Loucy (cell line): Measurements from ENCODE around the gene TTLL13.

Experiments used
- CTCF ChIP-seq: fragments of 200-600 bp; sonication (generic); conservative IDR thresholded peaks from 2 replicates; pipeline ENCODE4 v1.5.1; 2014; ENCODE audit warnings: mild to moderate bottlenecking, antibody characterized with exemption, low read length
- EZH2phosphoT487 ChIP-seq: fragments of 200-600 bp; IDR thresholded peaks from 2 replicates; pipeline ENCODE4 v1.6.1; 2018; ENCODE audit warnings: antibody characterized with exemption, mild to moderate bottlenecking, moderate library complexity, borderline replicate concordance

GRCh38 chr15:90201944-90202375, 47.4 kb upstream of the TTLL13 start:
- TF ChIP-seq EZH2phosphoT487 (no peak), CTCF (no peak)
